Parathyroid adenoma (tissue), 2 donors: Measurements from ENCODE around the gene CPM.
"Not testable (repeated sequence)": the region's sequence is repeated elsewhere in the genome, so short reads cannot be mapped to it uniquely, and the experiment has no call there.

Experiments
- H2AFZ ChIP-seq: fragments of 300-600 bp; sonication (generic); one replicate; pipeline ENCODE4 v1.7.0; 2017; ENCODE audit warnings: antibody characterized with exemption, mild to moderate bottlenecking
- H3K27ac ChIP-seq: fragments of 300-600 bp; sonication (generic); one replicate; pipeline ENCODE4 v1.7.0; 2017
- H3K27me3 ChIP-seq: fragments of 300-600 bp; sonication (generic); one replicate; pipeline ENCODE4 v1.7.0; 2017; ENCODE audit warnings: low read length; ENCODE audit not compliant: control insufficient read depth, insufficient read depth
- H3K36me3 ChIP-seq: fragments of 300-600 bp; sonication (generic); one replicate; pipeline ENCODE4 v1.7.0; 2017; ENCODE audit warnings: low read length; ENCODE audit not compliant: control insufficient read depth, insufficient read depth
- H3K4me1 ChIP-seq: fragments of 300-600 bp; sonication (generic); one replicate; pipeline ENCODE4 v1.7.0; 2017; ENCODE audit warnings: control low read depth
- H3K4me2 ChIP-seq: fragments of 300-600 bp; sonication (generic); one replicate; pipeline ENCODE4 v1.7.0; 2017; ENCODE audit warnings: low read length
- H3K4me3 ChIP-seq: fragments of 300-600 bp; sonication (generic); one replicate; pipeline ENCODE4 v1.7.0; 2017; ENCODE audit warnings: low read depth, low read length
- H3K79me2 ChIP-seq: fragments of 300-600 bp; sonication (generic); one replicate; pipeline ENCODE4 v1.7.0; 2017; ENCODE audit warnings: control low read depth
- H3K9ac ChIP-seq: fragments of 300-600 bp; sonication (generic); one replicate; pipeline ENCODE4 v1.7.0; 2017; ENCODE audit warnings: mild to moderate bottlenecking
- H3K9me3 ChIP-seq: fragments of 300-600 bp; sonication (generic); one replicate; pipeline ENCODE4 v1.7.0; 2017; ENCODE audit warnings: low read length; ENCODE audit not compliant: control insufficient read depth
- CTCF ChIP-seq: fragments of 300-600 bp; sonication (generic); IDR thresholded peaks from one replicate; pipeline ENCODE4 v1.7.0; 2017; ENCODE audit warnings: antibody characterized with exemption, mild to moderate bottlenecking
- donor health status: primary hyperparathyroidism.

CPM gene

DNA sequence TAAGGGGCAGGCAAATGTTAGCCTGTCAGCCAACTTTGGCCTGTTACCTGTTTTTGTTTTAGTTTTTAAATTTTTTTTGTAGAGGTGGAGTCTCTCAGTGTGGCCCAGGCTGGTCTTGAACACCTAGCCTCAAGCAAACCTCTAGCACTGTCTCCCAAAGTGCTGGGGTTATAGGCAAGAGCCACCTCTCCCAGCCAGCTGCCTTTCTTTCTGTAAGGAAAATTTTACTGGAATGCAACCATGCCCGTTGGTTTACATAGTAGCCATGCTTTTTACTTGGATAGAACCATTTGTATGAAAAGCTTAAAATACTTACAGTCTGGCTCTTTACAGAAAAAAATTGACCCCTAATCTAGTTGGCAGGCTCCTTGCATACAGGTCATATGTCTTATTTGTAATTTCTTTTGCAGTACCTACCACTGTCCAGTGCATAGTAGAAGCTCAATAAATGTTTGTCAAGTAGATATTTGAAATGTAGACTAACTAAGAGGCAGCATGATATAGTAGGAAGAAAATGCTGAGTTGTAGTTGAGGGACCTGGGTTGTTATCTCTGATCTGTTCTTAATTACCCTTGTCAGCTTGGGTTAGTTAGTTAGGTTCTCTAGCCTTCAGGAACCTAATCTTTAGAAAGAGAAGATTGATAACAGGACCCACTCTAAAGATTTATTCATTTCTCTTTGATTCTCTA, 120.3 kb downstream of the CPM start:
- Histone ChIP-seq H3K4me2 (no peak overlapping the region), H3K36me3 (no peaks in the 10 kb centered on the region), H3K27me3 (no peaks in the 10 kb centered on the region), H3K27ac (no peak overlapping the region), H3K79me2 (no peaks in the 10 kb centered on the region), H3K9me3 (no peaks in the 10 kb centered on the region), H3K9ac (no peak overlapping the region), H3K4me1 (no peaks in the 10 kb centered on the region), H3K4me3 (no peak overlapping the region), H2AFZ (no peak overlapping the region)
- TF ChIP-seq CTCF = no peak

GRCh38 chr12:68811573-68811972, 121.4 kb downstream of the CPM start:
- H3K79me2 ChIP-seq, H3K27me3 ChIP-seq, H3K4me2 ChIP-seq, H2AFZ ChIP-seq, H3K9ac ChIP-seq, H3K36me3 ChIP-seq, H3K27ac ChIP-seq, H3K4me3 ChIP-seq, H3K4me1 ChIP-seq, H3K9me3 ChIP-seq: not testable (repeated sequence)

GRCh38 chr12:68810027-68810389, 123.0 kb downstream of the CPM start:
- not testable (repeated sequence) for H3K36me3 ChIP-seq, H3K4me1 ChIP-seq, H3K9ac ChIP-seq, H3K9me3 ChIP-seq, H3K27ac ChIP-seq, H3K27me3 ChIP-seq, H3K79me2 ChIP-seq, H3K4me2 ChIP-seq, H2AFZ ChIP-seq, H3K4me3 ChIP-seq

DNA sequence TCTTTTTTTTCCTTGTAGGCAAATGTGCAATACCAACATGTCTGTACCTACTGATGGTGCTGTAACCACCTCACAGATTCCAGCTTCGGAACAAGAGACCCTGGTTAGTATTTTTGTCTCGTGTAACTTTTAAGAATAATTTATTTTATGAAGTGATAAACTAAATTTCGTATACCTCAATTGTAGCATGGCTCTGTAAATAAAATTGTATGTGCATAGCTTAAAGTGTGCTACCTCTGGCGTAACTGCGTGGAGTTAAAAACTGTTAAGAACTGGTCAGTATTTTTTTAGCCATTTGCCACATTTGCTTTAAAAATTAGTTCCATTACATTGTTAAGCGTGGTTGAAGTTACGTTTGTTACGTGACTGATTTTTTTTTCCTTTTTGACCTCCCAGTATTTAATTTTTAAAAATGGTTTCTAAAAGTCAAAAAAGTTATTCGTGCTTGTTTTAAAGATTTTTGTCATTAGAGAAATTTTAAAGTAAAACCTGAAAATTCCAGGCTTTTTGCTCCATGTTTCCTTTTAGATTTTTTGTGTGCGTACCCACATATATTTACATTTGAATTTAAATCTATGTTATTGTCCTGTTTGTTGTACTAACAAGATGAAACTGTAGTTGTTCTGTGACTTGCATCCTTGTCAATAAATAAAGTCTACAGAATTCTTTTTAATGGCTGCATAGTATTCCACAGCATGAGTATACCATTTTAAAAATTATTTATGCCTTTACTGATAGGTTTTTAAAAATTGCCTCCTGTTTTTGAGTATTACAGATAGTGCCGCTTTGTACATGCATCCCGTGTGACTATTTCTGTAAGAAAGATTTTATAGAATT, 123.6 kb downstream of the CPM start:
- Histone ChIP-seq H3K9ac (no peak overlapping the region), H3K4me3 (peak overlapping the region; percentile 79), H2AFZ (no peak overlapping the region), H3K79me2 (no peaks in the 10 kb centered on the region), H3K4me2 (peak overlapping the region; percentile 94), H3K27ac (peak overlapping the region; percentile 89), H3K27me3 (no peaks in the 10 kb centered on the region), H3K4me1 (no peaks in the 10 kb centered on the region), H3K9me3 (no peaks in the 10 kb centered on the region), H3K36me3 (no peaks in the 10 kb centered on the region)
- no peak for TF ChIP-seq CTCF

GRCh38 chr12:68808388-68809189, 124.4 kb downstream of the CPM start:
- Histone ChIP-seq H3K79me2 (no peaks in the 10 kb centered on the region), H2AFZ (peak overlapping the region; percentile 95), H3K36me3 (no peaks in the 10 kb centered on the region), H3K9me3 (no peaks in the 10 kb centered on the region), H3K4me2 (peak overlapping the region; percentile 94), H3K27ac (peak overlapping the region; percentile 89), H3K4me1 (no peaks in the 10 kb centered on the region), H3K9ac (peak overlapping the region; percentile 95), H3K4me3 (peak overlapping the region; percentile 79), H3K27me3 (no peaks in the 10 kb centered on the region)
- no peak for TF ChIP-seq CTCF
